ENCODE results near the gene NEMP2. TPM values are rescaled to one million over a fixed set of nuclear protein-coding genes. Genes with fewer than 3 reads are reported as not detected.

The NEMP2 gene
- total RNA-seq, 1 experiment from 2014 or later = 8.3 TPM

GRCh38 chr2:190481339-190481738 lies 53.2 kb downstream of the NEMP2 start:
- Histone ChIP-seq H3K27ac (no peak overlapping the region), H3K36me3 (ENCODE audit: low read depth) (no peaks in the 10 kb centered on the region), H3K4me1 (replicated peaks; ENCODE audit: insufficient read depth) (no peaks in the 10 kb centered on the region), H3K27me3 (ENCODE audit: insufficient read depth, low read depth) (no peaks in the 10 kb centered on the region), H3K9me3 (ENCODE audit: insufficient read depth, low read depth) (no peaks in the 10 kb centered on the region), H3K79me2 (ENCODE audit: low read depth) (no peaks in the 10 kb centered on the region), H3K9me2 (ENCODE audit: insufficient read depth) (no peaks in the 10 kb centered on the region), H3K4me3 (no peak overlapping the region), H3K4me2 (no peak overlapping the region), H4K20me1 (ENCODE audit: insufficient read depth) (no peaks in the 10 kb centered on the region), H3F3A (ENCODE audit: insufficient read depth, low read depth) (no peaks in the 10 kb centered on the region), H2AFZ (no peak overlapping the region)
- no peak for DNase-seq
- intact Hi-C loops (cut with micrococcal nuclease; ENCODE audit: unreplicated experiment) = no loop called here
- POLR2A ChIA-PET (ENCODE audit: unreplicated experiment) = no interaction called here
- TF ChIP-seq CTCF (conservative IDR thresholded peaks at IDR 0.05) = no peak
- no peak for TF ChIP-seq EZH2 (IDR thresholded peaks at IDR 0.05; ENCODE audit: low read depth)
- BruUV-seq (replicated peaks) = no TSS peak
- CTCF ChIA-PET = no interaction called here

GRCh38 chr2:190478572-190479195 lies 55.8 kb downstream of the NEMP2 start:
- ChIA-PET POLR2A (ENCODE audit: unreplicated experiment) (no interaction called here), CTCF (no interaction called here)
- TF ChIP-seq EZH2 (IDR thresholded peaks at IDR 0.05; ENCODE audit: low read depth) (no peak), CTCF (conservative IDR thresholded peaks at IDR 0.05) (no peak)
- no peak overlapping the region for H3K4me2 ChIP-seq
- H3F3A ChIP-seq (ENCODE audit: insufficient read depth, low read depth) = no peaks in the 10 kb centered on the region
- H3K4me1 ChIP-seq (replicated peaks; ENCODE audit: insufficient read depth) = no peaks in the 10 kb centered on the region
- H3K9me3 ChIP-seq (ENCODE audit: insufficient read depth, low read depth) = no peaks in the 10 kb centered on the region
- H3K9me2 ChIP-seq (ENCODE audit: insufficient read depth) = no peaks in the 10 kb centered on the region
- DNase-seq = no peak
- H3K36me3 ChIP-seq (ENCODE audit: low read depth) = no peaks in the 10 kb centered on the region
- intact Hi-C loops (cut with micrococcal nuclease; ENCODE audit: unreplicated experiment) = no loop called here
- no peaks in the 10 kb centered on the region for H4K20me1 ChIP-seq (ENCODE audit: insufficient read depth)
- BruUV-seq (replicated peaks) = no TSS peak
- H3K4me3 ChIP-seq = no peak overlapping the region
- no peak overlapping the region for H2AFZ ChIP-seq
- no peak overlapping the region for H3K27ac ChIP-seq
- no peaks in the 10 kb centered on the region for H3K27me3 ChIP-seq (ENCODE audit: insufficient read depth, low read depth)
- H3K79me2 ChIP-seq (ENCODE audit: low read depth) = no peaks in the 10 kb centered on the region

GRCh38 chr2:190477661-190478454 lies 56.7 kb downstream of the NEMP2 start:
- H3K79me2 ChIP-seq (ENCODE audit: low read depth) = no peaks in the 10 kb centered on the region
- no peak overlapping the region for H2AFZ ChIP-seq
- H3K4me1 ChIP-seq (replicated peaks; ENCODE audit: insufficient read depth) = no peaks in the 10 kb centered on the region
- H3K4me3 ChIP-seq = no peak overlapping the region
- TF ChIP-seq EZH2 (IDR thresholded peaks at IDR 0.05; ENCODE audit: low read depth) (no peak), CTCF (conservative IDR thresholded peaks at IDR 0.05) (no peak)
- no peaks in the 10 kb centered on the region for H3F3A ChIP-seq (ENCODE audit: insufficient read depth, low read depth)
- H3K9me3 ChIP-seq (ENCODE audit: insufficient read depth, low read depth) = no peaks in the 10 kb centered on the region
- no peak overlapping the region for H3K4me2 ChIP-seq
- no peaks in the 10 kb centered on the region for H3K9me2 ChIP-seq (ENCODE audit: insufficient read depth)
- H4K20me1 ChIP-seq (ENCODE audit: insufficient read depth) = no peaks in the 10 kb centered on the region
- H3K27me3 ChIP-seq (ENCODE audit: insufficient read depth, low read depth) = no peaks in the 10 kb centered on the region
- ChIA-PET POLR2A (ENCODE audit: unreplicated experiment) (interaction anchor here (0.5 kb wide), 1 partner anchor 28 kb away, joined by 3 read pairs; no protein-coding TSS in a partner anchor), CTCF (no interaction called here)
- no peak for DNase-seq
- no TSS peak for BruUV-seq (replicated peaks)
- no peaks in the 10 kb centered on the region for H3K36me3 ChIP-seq (ENCODE audit: low read depth)
- H3K27ac ChIP-seq = no peak overlapping the region
- intact Hi-C loops (cut with micrococcal nuclease; ENCODE audit: unreplicated experiment) = no loop called here
